GM23338 (cell line): ENCODE data around the gene ANKRD62. TPM values are rescaled to one million over a fixed set of nuclear protein-coding genes. Genes with fewer than 3 reads are reported as not detected.

ENCODE experiments used
- ATAC-seq: fragments of 200-7000 bp; cut with Tn5 transposase; 3 replicates; pipeline ENCODE4 v1.9.1; 2020
- DNase-seq: peaks from one replicate; pipeline ENCODE4 v3.0.0-alpha.2; 2015; ENCODE audit warnings: low spot score
- H2AFZ ChIP-seq: fragments of 200-600 bp; sonication (generic); 2 replicates; pipeline ENCODE4 v1.8.0; 2016; ENCODE audit warnings: antibody characterized with exemption, mild to moderate bottlenecking, moderate library complexity
- H3F3A ChIP-seq: fragments of 200-600 bp; sonication (generic); replicated peaks from 2 replicates; pipeline ENCODE4 v1.8.0; 2017; ENCODE audit warnings: antibody characterized with exemption, mixed run types, low read depth
- H3K27ac ChIP-seq: fragments of 200-600 bp; sonication (generic); 2 replicates; pipeline ENCODE4 v1.6.1; 2016; ENCODE audit warnings: low read depth
- H3K27me3 ChIP-seq: fragments of 200-600 bp; sonication (generic); 2 replicates; pipeline ENCODE4 v1.8.0; 2016; ENCODE audit warnings: mild to moderate bottlenecking, mixed run types, moderate library complexity; ENCODE audit not compliant: insufficient read depth
- H3K36me3 ChIP-seq: fragments of 200-600 bp; sonication (generic); 2 replicates; pipeline ENCODE4 v1.8.0; 2016; ENCODE audit warnings: mild to moderate bottlenecking; ENCODE audit not compliant: insufficient read depth
- H3K4me1 ChIP-seq: fragments of 200-600 bp; sonication (generic); 2 replicates; pipeline ENCODE4 v1.8.0; 2016; ENCODE audit warnings: mild to moderate bottlenecking, moderate library complexity; ENCODE audit not compliant: insufficient read depth
- H3K4me2 ChIP-seq: fragments of 200-600 bp; sonication (generic); 2 replicates; pipeline ENCODE4 v1.7.1; 2017; ENCODE audit warnings: mixed run types
- H3K4me3 ChIP-seq: fragments of 200-600 bp; sonication (generic); 2 replicates; pipeline ENCODE4 v1.6.1; 2016; ENCODE audit warnings: mixed run types
- H3K79me2 ChIP-seq: fragments of 200-600 bp; sonication (generic); replicated peaks from 2 replicates; pipeline ENCODE4 v1.8.0; 2017; ENCODE audit warnings: mild to moderate bottlenecking; ENCODE audit not compliant: insufficient read depth
- H3K9me2 ChIP-seq: fragments of 200-600 bp; sonication (generic); 2 replicates; pipeline ENCODE4 v1.8.0; 2017; ENCODE audit not compliant: insufficient read depth
- H4K20me1 ChIP-seq: fragments of 200-600 bp; sonication (generic); replicated peaks from 2 replicates; pipeline ENCODE4 v1.8.0; 2017; ENCODE audit warnings: mild to moderate bottlenecking; ENCODE audit not compliant: insufficient read depth
- H3K27ac Mint-ChIP-seq: 2 replicates; pipeline ENCODE4 v1.8.0; 2020; ENCODE audit warnings: inconsistent platforms, mild to moderate bottlenecking, moderate library complexity, mixed read lengths
- H3K27me3 Mint-ChIP-seq: 3 replicates; pipeline ENCODE4 v1.8.0; 2022; ENCODE audit warnings: low read depth, mild to moderate bottlenecking, moderate library complexity, mixed read lengths, inconsistent platforms; ENCODE audit not compliant: insufficient read depth, poor library complexity
- H3K36me3 Mint-ChIP-seq: 3 replicates; pipeline ENCODE4 v1.8.0; 2021; ENCODE audit warnings: low read depth, mild to moderate bottlenecking, inconsistent platforms, moderate library complexity, mixed read lengths
- H3K4me1 Mint-ChIP-seq: 3 replicates; pipeline ENCODE4 v1.8.0; 2020; ENCODE audit warnings: mild to moderate bottlenecking, inconsistent platforms, mixed read lengths
- H3K4me3 Mint-ChIP-seq: 3 replicates; pipeline ENCODE4 v1.8.0; 2021; ENCODE audit warnings: moderate library complexity, mild to moderate bottlenecking, inconsistent platforms, mixed read lengths
- H3K9me3 Mint-ChIP-seq: 3 replicates; pipeline ENCODE4 v1.8.0; 2020; ENCODE audit warnings: moderate library complexity, mild to moderate bottlenecking, inconsistent platforms, mixed read lengths
- CREB1 ChIP-seq: fragments of 250-450 bp; sonication (Bioruptor Pico); IDR thresholded peaks from 2 replicates; pipeline ENCODE4 v1.5.0; 2020; ENCODE audit warnings: low read depth, mild to moderate bottlenecking, moderate library complexity
- ETS1 ChIP-seq: IDR thresholded peaks from 2 replicates; pipeline ENCODE4 v1.6.1; 2016; ENCODE audit warnings: antibody characterized with exemption
- EZH2 ChIP-seq: fragments of 200-600 bp; sonication (generic); IDR thresholded peaks from one replicate; pipeline ENCODE4 v1.8.0; 2017; ENCODE audit warnings: antibody characterized with exemption, mild to moderate bottlenecking, low read depth; ENCODE audit not compliant: unreplicated experiment
- EZH2phosphoT487 ChIP-seq: fragments of 200-600 bp; sonication (generic); IDR thresholded peaks from one replicate; pipeline ENCODE4 v1.8.1; 2018; ENCODE audit warnings: antibody characterized with exemption; ENCODE audit not compliant: unreplicated experiment
- JUNB ChIP-seq: IDR thresholded peaks from one replicate; pipeline ENCODE4 v1.6.1; 2016; ENCODE audit warnings: antibody characterized with exemption; ENCODE audit not compliant: unreplicated experiment
- POLR2AphosphoS5 ChIP-seq: IDR thresholded peaks from 2 replicates; pipeline ENCODE4 v1.6.1; 2016; ENCODE audit warnings: antibody characterized with exemption, low read depth
- REST ChIP-seq: IDR thresholded peaks from one replicate; pipeline ENCODE4 v1.6.1; 2018; ENCODE audit warnings: antibody characterized with exemption; ENCODE audit not compliant: unreplicated experiment
- STAT1 ChIP-seq: IDR thresholded peaks from one replicate; pipeline ENCODE4 v1.6.1; 2016; ENCODE audit warnings: antibody characterized with exemption; ENCODE audit not compliant: unreplicated experiment
- ZNF114 ChIP-seq: fragments of 250-450 bp; sonication (Bioruptor Pico); IDR thresholded peaks from 2 replicates; pipeline ENCODE4 v1.5.0; 2020; ENCODE audit warnings: mild to moderate bottlenecking, moderate library complexity
- ZNF331 ChIP-seq: fragments of 250-450 bp; sonication (Bioruptor Pico); IDR thresholded peaks from 2 replicates; pipeline ENCODE4 v1.5.0; 2020; ENCODE audit warnings: low read depth, mild to moderate bottlenecking, moderate library complexity
- polyA plus RNA-seq: library from polyadenylated mRNA; unstranded; fragments of >200 nt; fragmentation: Nextera tagmentation; extraction: Ambion mirVana; gene quantifications from 2 replicates; pipeline ENCODE4 v1.2.1, GENCODE V29; 2016
- total RNA-seq: library from RNA; depleted of rRNA; stranded (reverse); fragments of >200 nt; shearing (Covaris generic); gene quantifications from 2 replicates; pipeline ENCODE4 v1.2.3, GENCODE V29; 2014
- TF ChIP-seq, protein P1 (sequence below), 2 experiments: fragments of 200-600 bp in 1 of 2; sonication (generic) in 1 of 2; conservative IDR thresholded peaks; 2 replicates each; pipeline versions ENCODE4 v1.5.1 to v1.6.1; 2016 to 2017; ENCODE audit warnings: antibody characterized with exemption in 2 of 2, low read depth in 2 of 2, mild to moderate bottlenecking in 2 of 2, moderate library complexity in 1 of 2
- TF ChIP-seq, protein P2 (sequence below): fragments of 250-450 bp; sonication (Bioruptor Pico); IDR thresholded peaks from 2 replicates; pipeline ENCODE4 v1.5.0; 2020; ENCODE audit warnings: mild to moderate bottlenecking, moderate library complexity

The ANKRD62 gene
- total and polyA plus RNA-seq, 2 experiments from 2014 or later, result not detected

GRCh38 chr18:12062974-12063373, 30.7 kb upstream of the ANKRD62 start:
- Histone ChIP-seq H3K9me2 (no peaks in the 10 kb centered on the region), H3K4me1 (no peaks in the 10 kb centered on the region), H3K79me2 (no peaks in the 10 kb centered on the region), H4K20me1 (no peaks in the 10 kb centered on the region), H3K27me3 (no peaks in the 10 kb centered on the region), H3F3A (no peaks in the 10 kb centered on the region), H3K4me2 (no peak overlapping the region), H3K4me3 (no peak overlapping the region), H2AFZ (no peak overlapping the region), H3K27ac (no peak overlapping the region), H3K36me3 (no peaks in the 10 kb centered on the region)
- DNase-seq, result no peak
- Mint-ChIP-seq H3K4me1 (no peaks in the 10 kb centered on the region; the same call in 2 of the 3 replicates), H3K4me3 (no peak overlapping the region), H3K27me3 (peaks cover 8% of the 10 kb centered on the region), H3K27ac (no peak overlapping the region), H3K9me3 (peaks cover 4% of the 10 kb centered on the region; the same call in 1 of the 3 replicates), H3K36me3 (no peaks in the 10 kb centered on the region)
- no peak for TF ChIP-seq ZNF331 (CRISPR knock-in tag)
- TF ChIP-seq EZH2, result no peak
- TF ChIP-seq STAT1, result no peak
- no peak for TF ChIP-seq EZH2phosphoT487
- TF ChIP-seq CREB1 (CRISPR knock-in tag), result no peak
- TF ChIP-seq, protein P1, sequence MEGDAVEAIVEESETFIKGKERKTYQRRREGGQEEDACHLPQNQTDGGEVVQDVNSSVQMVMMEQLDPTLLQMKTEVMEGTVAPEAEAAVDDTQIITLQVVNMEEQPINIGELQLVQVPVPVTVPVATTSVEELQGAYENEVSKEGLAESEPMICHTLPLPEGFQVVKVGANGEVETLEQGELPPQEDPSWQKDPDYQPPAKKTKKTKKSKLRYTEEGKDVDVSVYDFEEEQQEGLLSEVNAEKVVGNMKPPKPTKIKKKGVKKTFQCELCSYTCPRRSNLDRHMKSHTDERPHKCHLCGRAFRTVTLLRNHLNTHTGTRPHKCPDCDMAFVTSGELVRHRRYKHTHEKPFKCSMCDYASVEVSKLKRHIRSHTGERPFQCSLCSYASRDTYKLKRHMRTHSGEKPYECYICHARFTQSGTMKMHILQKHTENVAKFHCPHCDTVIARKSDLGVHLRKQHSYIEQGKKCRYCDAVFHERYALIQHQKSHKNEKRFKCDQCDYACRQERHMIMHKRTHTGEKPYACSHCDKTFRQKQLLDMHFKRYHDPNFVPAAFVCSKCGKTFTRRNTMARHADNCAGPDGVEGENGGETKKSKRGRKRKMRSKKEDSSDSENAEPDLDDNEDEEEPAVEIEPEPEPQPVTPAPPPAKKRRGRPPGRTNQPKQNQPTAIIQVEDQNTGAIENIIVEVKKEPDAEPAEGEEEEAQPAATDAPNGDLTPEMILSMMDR (conservative IDR thresholded peaks at IDR 0.05; ENCODE audit: low read depth in 2 of 2), result no peak
- TF ChIP-seq, protein P2, sequence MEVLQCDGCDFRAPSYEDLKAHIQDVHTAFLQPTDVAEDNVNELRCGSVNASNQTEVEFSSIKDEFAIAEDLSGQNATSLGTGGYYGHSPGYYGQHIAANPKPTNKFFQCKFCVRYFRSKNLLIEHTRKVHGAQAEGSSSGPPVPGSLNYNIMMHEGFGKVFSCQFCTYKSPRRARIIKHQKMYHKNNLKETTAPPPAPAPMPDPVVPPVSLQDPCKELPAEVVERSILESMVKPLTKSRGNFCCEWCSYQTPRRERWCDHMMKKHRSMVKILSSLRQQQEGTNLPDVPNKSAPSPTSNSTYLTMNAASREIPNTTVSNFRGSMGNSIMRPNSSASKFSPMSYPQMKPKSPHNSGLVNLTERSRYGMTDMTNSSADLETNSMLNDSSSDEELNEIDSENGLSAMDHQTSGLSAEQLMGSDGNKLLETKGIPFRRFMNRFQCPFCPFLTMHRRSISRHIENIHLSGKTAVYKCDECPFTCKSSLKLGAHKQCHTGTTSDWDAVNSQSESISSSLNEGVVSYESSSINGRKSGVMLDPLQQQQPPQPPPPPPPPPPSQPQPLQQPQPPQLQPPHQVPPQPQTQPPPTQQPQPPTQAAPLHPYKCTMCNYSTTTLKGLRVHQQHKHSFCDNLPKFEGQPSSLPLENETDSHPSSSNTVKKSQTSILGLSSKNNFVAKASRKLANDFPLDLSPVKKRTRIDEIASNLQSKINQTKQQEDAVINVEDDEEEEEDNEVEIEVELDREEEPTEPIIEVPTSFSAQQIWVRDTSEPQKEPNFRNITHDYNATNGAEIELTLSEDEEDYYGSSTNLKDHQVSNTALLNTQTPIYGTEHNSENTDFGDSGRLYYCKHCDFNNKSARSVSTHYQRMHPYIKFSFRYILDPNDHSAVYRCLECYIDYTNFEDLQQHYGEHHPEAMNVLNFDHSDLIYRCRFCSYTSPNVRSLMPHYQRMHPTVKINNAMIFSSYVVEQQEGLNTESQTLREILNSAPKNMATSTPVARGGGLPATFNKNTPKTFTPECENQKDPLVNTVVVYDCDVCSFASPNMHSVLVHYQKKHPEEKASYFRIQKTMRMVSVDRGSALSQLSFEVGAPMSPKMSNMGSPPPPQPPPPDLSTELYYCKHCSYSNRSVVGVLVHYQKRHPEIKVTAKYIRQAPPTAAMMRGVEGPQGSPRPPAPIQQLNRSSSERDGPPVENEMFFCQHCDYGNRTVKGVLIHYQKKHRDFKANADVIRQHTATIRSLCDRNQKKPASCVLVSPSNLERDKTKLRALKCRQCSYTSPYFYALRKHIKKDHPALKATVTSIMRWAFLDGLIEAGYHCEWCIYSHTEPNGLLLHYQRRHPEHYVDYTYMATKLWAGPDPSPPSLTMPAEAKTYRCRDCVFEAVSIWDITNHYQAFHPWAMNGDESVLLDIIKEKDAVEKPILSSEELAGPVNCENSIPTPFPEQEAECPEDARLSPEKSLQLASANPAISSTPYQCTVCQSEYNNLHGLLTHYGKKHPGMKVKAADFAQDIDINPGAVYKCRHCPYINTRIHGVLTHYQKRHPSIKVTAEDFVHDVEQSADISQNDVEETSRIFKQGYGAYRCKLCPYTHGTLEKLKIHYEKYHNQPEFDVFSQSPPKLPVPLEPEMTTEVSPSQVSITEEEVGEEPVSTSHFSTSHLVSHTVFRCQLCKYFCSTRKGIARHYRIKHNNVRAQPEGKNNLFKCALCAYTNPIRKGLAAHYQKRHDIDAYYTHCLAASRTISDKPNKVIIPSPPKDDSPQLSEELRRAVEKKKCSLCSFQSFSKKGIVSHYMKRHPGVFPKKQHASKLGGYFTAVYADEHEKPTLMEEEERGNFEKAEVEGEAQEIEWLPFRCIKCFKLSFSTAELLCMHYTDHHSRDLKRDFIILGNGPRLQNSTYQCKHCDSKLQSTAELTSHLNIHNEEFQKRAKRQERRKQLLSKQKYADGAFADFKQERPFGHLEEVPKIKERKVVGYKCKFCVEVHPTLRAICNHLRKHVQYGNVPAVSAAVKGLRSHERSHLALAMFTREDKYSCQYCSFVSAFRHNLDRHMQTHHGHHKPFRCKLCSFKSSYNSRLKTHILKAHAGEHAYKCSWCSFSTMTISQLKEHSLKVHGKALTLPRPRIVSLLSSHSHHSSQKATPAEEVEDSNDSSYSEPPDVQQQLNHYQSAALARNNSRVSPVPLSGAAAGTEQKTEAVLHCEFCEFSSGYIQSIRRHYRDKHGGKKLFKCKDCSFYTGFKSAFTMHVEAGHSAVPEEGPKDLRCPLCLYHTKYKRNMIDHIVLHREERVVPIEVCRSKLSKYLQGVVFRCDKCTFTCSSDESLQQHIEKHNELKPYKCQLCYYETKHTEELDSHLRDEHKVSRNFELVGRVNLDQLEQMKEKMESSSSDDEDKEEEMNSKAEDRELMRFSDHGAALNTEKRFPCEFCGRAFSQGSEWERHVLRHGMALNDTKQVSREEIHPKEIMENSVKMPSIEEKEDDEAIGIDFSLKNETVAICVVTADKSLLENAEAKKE (CRISPR knock-in tag), result no peak
- no peak for TF ChIP-seq REST
- TF ChIP-seq ZNF114 (CRISPR knock-in tag), result no peak
- no peak for TF ChIP-seq JUNB
- no peak for TF ChIP-seq POLR2AphosphoS5
- no peak for TF ChIP-seq ETS1
- no peak for ATAC-seq
